Loucy (cell line): Measurements from ENCODE around the gene SLC9A9.

Experiments
- H2AFZ ChIP-seq: fragments of 200-600 bp; sonication (generic); 2 replicates; pipeline ENCODE4 v1.6.0; 2016; ENCODE audit warnings: antibody characterized with exemption, mild to moderate bottlenecking, low read length, moderate library complexity
- H3F3A ChIP-seq: fragments of 200-600 bp; 2 replicates; pipeline ENCODE4 v1.6.0; 2016; ENCODE audit warnings: antibody characterized with exemption, low read depth, mild to moderate bottlenecking
- H3K27me3 ChIP-seq: fragments of 200-600 bp; sonication (generic); 2 replicates; pipeline ENCODE4 v1.6.1; 2014; ENCODE audit warnings: low read length, mild to moderate bottlenecking; ENCODE audit not compliant: insufficient read depth, poor library complexity, severe bottlenecking
- H3K36me3 ChIP-seq: fragments of 200-600 bp; sonication (generic); 2 replicates; pipeline ENCODE4 v1.6.1; 2016; ENCODE audit warnings: low read length; ENCODE audit not compliant: insufficient read depth
- H3K4me1 ChIP-seq: fragments of 200-600 bp; sonication (generic); 2 replicates; pipeline ENCODE4 v1.5.1; 2014; ENCODE audit warnings: low read length, mild to moderate bottlenecking; ENCODE audit not compliant: insufficient read depth, poor library complexity, severe bottlenecking
- H3K4me2 ChIP-seq: fragments of 200-600 bp; sonication (generic); 2 replicates; pipeline ENCODE4 v1.6.0; 2014; ENCODE audit warnings: antibody characterized with exemption, low read length, low read depth, mild to moderate bottlenecking; ENCODE audit not compliant: poor library complexity, severe bottlenecking
- H3K4me3 ChIP-seq: fragments of 200-600 bp; sonication (generic); 2 replicates; pipeline ENCODE4 v1.5.1; 2014; ENCODE audit warnings: low read length, mild to moderate bottlenecking, mixed read lengths; ENCODE audit not compliant: poor library complexity, severe bottlenecking
- H3K79me2 ChIP-seq: fragments of 200-600 bp; sonication (generic); 2 replicates; pipeline ENCODE4 v1.6.1; 2014; ENCODE audit warnings: low read length; ENCODE audit not compliant: insufficient read depth
- H3K9ac ChIP-seq: fragments of 200-600 bp; sonication (generic); 2 replicates; pipeline ENCODE4 v1.6.0; 2014; ENCODE audit warnings: mild to moderate bottlenecking, low read depth, low read length, moderate library complexity; ENCODE audit not compliant: poor library complexity, severe bottlenecking
- H3K9me2 ChIP-seq: fragments of 200-600 bp; sonication (generic); replicated peaks from 2 replicates; pipeline ENCODE4 v1.6.1; 2016; ENCODE audit warnings: low read depth, low read length, mixed read lengths
- H3K9me3 ChIP-seq: fragments of 200-600 bp; sonication (generic); 2 replicates; pipeline ENCODE4 v1.6.1; 2014; ENCODE audit warnings: mild to moderate bottlenecking, antibody characterized with exemption, low read length, low read depth; ENCODE audit not compliant: insufficient read depth
- H4K20me1 ChIP-seq: fragments of 200-600 bp; sonication (generic); 2 replicates; pipeline ENCODE4 v1.6.0; 2014; ENCODE audit warnings: antibody characterized with exemption, low read length, mild to moderate bottlenecking; ENCODE audit not compliant: insufficient read depth, poor library complexity, severe bottlenecking
- CTCF ChIP-seq: fragments of 200-600 bp; sonication (generic); conservative IDR thresholded peaks from 2 replicates; pipeline ENCODE4 v1.5.1; 2014; ENCODE audit warnings: mild to moderate bottlenecking, antibody characterized with exemption, low read length
- EZH2phosphoT487 ChIP-seq: fragments of 200-600 bp; IDR thresholded peaks from 2 replicates; pipeline ENCODE4 v1.6.1; 2018; ENCODE audit warnings: antibody characterized with exemption, mild to moderate bottlenecking, moderate library complexity, borderline replicate concordance

Gene SLC9A9

GRCh38 chr3:143483214-143483613 lies 365.1 kb downstream of the SLC9A9 start:
- Histone ChIP-seq H3K9ac (no peak overlapping the region), H4K20me1 (no peaks in the 10 kb centered on the region), H3K79me2 (no peaks in the 10 kb centered on the region), H3K4me1 (no peaks in the 10 kb centered on the region), H3K4me2 (no peak overlapping the region), H3K9me2 (no peaks in the 10 kb centered on the region), H3K4me3 (no peak overlapping the region), H3K36me3 (no peaks in the 10 kb centered on the region), H3F3A (no peaks in the 10 kb centered on the region), H3K9me3 (no peaks in the 10 kb centered on the region), H2AFZ (no peak overlapping the region), H3K27me3 (no peaks in the 10 kb centered on the region)
- no peak for TF ChIP-seq EZH2phosphoT487
- TF ChIP-seq CTCF: no peak

GRCh38 chr3:143482106-143483088 lies 365.9 kb downstream of the SLC9A9 start:
- H2AFZ ChIP-seq: no peak overlapping the region
- H3K4me1 ChIP-seq: no peaks in the 10 kb centered on the region
- H4K20me1 ChIP-seq: no peaks in the 10 kb centered on the region
- no peaks in the 10 kb centered on the region for H3K79me2 ChIP-seq
- TF ChIP-seq CTCF: no peak
- no peak for TF ChIP-seq EZH2phosphoT487
- no peak overlapping the region for H3K4me2 ChIP-seq
- H3K36me3 ChIP-seq: no peaks in the 10 kb centered on the region
- no peak overlapping the region for H3K4me3 ChIP-seq
- no peaks in the 10 kb centered on the region for H3F3A ChIP-seq
- H3K9me2 ChIP-seq: no peaks in the 10 kb centered on the region
- no peak overlapping the region for H3K9ac ChIP-seq
- H3K27me3 ChIP-seq: no peaks in the 10 kb centered on the region
- H3K9me3 ChIP-seq: no peaks in the 10 kb centered on the region

GRCh38 chr3:143480344-143480743 lies 367.9 kb downstream of the SLC9A9 start:
- Histone ChIP-seq H3K4me2 (no peak overlapping the region), H3K36me3 (no peaks in the 10 kb centered on the region), H3K27me3 (no peaks in the 10 kb centered on the region), H2AFZ (no peak overlapping the region), H3K9me2 (no peaks in the 10 kb centered on the region), H3F3A (no peaks in the 10 kb centered on the region), H3K4me3 (no peak overlapping the region), H3K4me1 (no peaks in the 10 kb centered on the region), H3K9ac (no peak overlapping the region), H3K79me2 (no peaks in the 10 kb centered on the region), H4K20me1 (no peaks in the 10 kb centered on the region), H3K9me3 (no peaks in the 10 kb centered on the region)
- TF ChIP-seq CTCF (no peak), EZH2phosphoT487 (no peak)
